T-helper 1 cell (primary cell): ENCODE measurements around the gene WBP2NL.
"Not testable (repeated sequence)": the region's sequence is repeated elsewhere in the genome, so short reads cannot be mapped to it uniquely, and the experiment has no call there.

Experiments used
- DNase-seq, 5 donors: peaks; one replicate each; pipeline ENCODE4 v3.0.0-alpha.2; 2012 to 2020

WBP2NL gene

DNA sequence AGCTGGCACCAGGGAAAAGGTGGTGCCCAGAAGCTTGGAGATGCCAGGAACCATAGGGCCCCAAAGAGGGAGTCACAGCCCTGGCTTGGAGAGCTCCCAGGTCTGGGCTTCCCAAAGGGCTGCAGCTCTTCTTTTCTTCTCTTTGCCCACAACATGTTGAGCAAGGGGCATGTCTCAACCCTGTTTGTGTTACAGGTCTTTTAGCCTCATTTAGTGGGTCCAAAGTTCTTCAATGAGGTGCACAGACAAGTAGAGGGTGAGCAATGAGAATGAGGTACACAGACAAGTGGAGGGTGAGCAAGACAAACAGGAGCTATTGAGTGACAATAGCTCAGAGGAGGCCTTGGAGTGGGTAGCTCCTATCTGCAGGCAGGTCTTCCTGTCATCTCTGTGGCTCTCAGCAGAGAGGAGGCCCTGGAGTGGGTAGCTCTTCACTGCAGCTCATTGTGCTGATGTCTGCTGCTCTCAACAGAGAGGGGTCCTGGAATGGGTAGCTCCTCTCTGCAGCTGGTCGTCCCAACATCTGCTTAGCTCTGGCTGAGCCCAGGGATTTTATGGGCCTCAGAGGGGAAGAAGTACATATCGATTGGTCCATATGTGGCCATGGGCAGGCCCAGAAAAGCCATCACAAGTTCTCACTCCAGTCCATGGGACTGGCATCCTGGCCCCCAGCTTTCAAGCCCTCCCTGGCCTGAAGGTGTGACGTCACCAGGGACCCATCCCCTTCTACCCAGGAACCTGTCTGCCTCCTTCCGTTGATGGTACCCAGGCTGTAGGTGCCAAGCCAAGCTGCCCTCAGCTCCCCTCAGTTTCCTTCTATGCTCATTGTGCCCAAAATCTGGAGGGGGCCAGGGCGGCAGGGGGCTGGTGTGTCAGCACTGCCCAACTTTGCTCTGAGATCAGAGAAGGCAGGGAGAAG, 34.9 kb downstream of the WBP2NL start:
- DNase-seq = no peak

DNA sequence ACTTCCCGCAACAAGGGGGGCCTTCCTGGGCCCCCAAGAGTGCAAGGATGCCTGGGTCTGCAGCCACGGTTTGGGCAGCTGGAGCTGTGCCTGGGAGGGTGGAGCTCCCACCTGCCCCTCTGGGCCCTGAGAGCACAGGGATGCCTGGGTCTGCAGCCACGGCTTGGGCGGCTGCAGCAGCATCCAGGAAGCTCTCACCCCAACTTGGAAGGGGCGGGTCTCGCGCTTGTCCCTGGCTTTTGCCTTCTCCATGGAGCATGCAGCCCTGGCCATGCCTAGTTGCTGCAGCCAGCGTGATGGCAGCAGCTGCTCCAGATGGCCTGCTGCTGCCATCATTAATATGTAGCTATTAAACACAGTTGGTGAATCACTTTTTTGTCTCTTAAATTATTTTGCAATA, 36.7 kb downstream of the WBP2NL start:
- DNase-seq = no peak

DNA sequence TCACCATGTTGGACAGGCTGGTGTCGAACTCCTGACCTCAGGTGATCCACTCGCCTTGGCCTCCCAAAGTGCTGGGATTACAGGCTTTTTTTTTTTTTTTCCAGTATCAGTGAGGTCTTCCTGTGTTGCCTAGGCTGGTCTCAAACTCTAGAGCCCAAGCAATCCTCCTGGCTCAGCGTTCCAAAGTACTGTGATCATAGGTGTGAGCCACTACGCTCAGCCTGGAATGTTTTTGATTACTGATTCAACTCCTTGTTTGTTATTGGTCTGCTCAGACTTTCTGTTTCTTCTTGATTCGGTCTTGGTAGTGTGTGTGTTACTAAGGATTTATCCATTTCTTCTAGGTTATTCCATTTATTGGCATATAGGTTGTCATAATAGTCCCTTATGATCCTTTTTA, 40.7 kb downstream of the WBP2NL start:
- DNase-seq = no peak

DNA sequence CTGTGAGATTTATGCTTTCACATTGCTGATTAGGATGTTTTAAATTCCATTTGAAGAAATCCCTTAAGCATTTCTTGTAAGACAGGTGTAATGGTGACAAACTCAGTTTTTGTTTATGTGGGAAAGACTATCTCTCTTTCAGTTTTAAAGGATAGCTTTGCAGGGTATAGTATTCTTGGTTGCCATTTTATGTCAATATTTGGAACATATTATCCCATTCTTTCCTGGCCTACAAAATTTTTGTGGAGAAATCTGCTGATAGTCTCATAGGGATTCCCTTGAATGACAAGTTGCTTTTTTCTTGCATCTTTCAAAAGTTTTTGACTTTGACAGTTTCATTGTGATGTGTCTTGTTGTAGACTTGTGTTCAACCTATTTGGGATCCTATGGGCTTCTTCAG, 43.2 kb downstream of the WBP2NL start:
- DNase-seq = no peak

DNA sequence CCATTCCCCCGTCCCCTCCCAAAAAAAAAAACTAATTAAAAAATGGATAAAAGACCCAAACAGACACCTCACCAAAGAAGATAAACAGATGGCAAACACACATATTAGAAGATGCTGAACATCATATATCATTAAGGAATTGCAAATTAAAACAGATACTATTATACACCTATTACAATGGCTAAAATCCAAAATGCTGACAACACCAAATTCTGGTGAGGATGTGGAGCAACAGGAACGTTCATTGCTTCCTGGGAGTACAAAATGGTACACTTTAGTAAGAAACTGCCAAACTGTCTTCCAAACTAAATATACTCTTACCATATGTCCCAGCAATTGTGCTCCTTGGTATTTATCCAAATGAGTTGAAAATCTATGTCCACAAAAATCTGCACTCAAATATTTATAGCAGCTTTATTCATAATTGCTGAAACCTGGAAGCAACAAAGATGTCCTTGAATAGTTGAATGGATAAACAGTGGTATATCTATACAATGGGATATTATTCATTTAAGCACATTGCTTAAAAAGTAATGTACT, 52.1 kb downstream of the WBP2NL start:
- DNase-seq = no peak

DNA sequence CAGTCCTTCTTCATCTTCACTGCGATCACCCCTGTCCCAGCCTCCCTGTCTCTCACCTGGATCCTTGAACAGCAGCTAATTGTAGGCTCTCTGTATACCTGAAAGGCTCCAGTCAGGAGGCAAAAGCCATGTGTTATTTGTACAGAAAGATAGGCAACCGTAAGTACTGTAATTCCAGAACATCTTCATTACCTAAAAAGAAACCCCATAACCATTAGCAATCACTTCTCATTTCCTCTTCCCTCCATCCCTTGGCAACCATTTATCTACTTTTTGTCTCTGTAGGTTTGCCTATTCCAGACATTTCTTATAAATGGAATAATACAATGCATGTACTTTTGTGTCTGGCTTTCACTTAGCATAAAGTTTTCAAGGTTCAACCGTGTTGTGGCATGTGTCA, 54.2 kb downstream of the WBP2NL start:
- DNase-seq = no peak

DNA sequence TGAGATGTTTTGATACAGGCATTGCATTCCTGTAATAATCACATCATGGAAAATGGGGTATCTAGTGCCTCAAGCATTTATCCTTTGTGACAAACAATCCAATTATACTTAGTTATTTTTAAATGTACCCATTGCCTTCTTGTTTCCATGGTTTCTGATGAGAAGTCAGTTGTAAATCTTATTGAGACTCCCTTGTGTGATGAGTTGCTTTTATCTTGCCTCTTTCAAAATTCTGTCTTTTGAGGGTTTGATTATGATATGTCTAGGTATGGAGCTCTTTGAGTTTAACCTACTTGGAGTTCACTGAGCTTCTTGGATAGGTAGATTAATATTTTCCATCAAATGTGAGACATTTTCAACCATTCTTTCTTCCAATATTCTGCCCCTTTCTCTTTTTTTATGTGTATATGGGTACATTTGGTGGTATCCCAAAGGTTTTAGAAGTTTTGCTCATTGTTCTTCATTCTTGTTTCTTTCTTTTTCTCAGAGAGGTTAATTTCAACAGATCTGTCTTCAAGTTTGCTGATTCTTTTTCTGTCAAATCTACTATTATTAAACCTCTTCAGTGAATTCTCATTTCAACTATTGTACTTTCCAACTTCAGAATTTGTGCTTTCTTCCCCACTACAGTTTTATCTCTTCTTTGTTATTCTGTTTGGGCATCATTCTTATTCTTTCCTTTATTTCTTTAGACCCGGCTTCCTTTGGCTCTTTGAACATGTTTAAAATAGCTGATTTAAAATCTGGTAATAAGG, 58.3 kb downstream of the WBP2NL start:
- DNase-seq = no peak

DNA sequence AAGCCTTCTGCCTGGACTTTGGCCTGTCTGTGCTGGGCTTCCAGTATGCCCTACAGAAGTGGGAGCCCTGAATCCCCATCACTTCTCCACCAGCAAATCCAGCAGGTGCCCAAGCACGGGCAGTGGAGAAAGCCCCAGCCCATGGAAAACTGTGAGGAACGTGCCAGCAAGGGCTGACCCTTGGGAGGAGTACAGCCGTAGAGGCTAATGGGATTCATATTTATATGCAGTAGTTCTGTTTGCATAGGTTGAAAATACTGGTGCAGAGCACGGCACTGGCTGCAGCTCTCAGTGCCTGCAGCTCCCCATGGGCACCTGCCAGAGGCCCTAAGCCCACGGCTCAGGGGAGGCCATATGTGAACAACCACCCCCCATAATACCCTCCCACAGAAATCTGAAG, 61.9 kb downstream of the WBP2NL start:
- DNase-seq = no peak

DNA sequence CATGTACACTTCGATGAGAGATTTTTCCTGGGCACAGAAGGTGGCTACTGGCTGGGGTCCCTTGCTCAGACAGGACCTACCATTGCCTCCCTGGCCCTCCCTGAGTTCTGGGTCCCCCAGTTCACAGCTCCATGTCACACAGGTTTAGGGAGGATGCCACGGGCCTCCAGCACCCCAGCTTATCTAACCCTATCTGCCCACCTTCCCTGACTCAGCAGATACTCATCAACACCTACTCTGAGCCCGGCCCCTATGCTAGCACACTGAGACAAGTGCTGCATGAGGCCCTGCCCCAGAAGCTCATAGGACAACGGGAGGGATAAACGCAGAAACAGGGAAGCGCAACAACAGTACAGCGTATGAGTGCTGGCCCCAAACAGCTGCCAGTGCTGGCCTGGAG, 62.5 kb downstream of the WBP2NL start:
- DNase-seq = no peak

DNA sequence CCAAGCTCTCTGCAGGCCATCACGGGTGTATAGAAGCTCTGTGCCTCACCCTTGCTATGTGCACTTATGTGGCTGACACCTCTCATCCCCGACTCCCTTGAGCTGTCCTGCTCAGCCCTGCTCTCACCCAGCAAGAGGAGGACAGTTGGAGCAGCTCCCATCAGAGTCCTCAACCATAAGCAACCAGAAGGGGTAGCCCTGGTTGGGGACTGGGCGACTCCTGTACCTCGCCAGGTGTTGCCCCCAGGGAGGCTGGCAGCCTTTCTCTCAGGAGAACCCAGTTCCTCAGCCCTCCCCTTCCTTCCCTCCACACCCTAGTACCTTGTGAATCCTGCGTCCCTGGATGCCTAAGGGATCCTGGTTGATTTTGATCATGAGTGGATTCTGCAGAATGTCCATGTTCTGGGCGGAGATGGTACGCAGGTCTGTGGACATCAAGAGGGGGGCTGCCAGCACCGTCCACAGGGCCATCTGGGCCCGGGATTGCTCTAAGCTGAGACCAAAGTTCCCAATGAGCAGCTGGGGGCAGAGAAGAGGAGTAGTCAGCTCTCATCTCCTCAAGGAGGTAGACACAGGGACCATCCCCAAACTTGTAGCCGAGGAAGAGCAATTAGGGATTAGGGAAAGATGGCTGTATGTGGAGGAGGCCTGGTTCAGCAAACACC, 64.0 kb downstream of the WBP2NL start:
- DNase-seq = no peak

DNA sequence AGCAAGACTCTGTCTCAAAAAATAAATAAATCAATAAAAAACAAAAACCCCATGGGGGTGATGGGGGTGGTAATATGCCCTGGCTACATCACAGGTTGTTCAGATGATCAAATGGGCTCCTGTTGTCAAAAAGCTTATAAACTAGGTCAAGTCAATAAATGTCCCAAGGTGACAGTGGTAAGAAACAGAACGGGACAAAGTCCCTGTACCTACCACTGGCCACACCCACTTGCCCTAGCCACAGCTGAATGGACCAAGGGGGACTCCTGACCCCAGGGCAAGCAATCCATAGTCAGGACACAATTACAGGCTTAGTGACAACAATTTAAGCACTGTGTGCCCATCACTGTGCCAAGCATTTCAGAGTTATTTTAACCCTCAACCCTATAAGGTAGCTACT, 66.0 kb downstream of the WBP2NL start:
- no peak for DNase-seq

DNA sequence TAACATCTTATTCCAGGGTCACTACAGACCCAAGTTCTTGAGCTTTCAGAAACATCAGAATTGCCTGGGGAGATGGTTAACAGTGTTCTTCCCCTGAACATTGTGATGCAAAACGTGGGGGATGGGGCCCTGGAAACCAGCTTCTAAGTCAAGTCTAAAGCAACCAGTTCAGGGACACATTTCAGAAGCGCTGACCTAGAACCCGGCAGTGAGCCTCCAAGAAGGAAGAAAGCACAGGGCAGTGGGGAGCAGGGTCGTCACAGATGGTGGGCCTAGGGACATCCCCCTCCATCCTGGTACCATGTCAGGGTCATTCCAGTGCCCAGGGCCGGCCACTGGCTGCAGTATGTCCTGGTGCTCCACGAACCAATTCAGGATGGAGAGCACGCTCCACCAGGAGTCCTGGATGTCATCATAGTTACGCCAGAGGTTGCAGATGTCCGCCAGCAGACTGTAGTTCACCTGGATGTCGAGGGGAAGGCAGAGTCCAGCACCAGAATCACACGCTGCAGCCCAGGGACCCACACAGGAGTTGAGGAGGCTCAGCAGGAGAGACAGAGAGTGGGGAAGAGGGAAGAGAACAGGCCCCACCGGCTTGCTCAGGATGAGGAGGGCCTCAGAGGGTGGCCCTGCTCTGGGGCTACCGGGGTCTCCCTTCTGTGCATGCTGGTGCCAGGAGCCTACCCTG, 67.0 kb downstream of the WBP2NL start:
- no peak for DNase-seq

DNA sequence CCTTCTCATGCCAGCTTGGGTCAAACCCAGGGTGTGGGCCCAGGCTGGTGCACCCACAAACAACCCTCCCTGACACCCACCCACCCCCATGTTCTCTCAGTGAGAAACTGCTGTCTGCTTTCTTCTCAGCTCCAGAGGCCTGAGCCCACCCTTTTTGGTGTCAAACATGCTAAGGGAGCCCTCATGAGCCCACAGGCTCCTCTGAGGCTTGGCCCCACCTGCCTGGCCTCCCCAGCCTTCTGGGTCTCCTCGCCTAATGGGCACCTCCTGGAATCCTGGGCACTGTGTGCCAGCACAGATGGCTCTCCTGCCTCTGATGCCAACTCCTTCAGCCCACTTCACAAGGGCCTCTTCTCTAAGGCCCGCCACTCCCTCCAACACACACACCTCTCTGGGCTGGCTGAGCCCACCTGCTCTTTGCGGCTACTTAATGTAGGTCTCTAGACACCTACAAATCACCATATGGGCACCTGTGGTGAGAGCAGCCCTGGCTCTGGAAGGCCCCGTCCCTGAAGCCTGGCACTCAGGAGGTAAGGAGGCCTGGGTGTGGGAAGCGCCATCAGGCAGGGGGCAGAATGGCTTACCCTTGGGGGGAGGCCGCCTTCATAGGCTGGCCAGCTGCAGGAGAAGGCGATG, 67.7 kb downstream of the WBP2NL start:
- DNase-seq = no peak

DNA sequence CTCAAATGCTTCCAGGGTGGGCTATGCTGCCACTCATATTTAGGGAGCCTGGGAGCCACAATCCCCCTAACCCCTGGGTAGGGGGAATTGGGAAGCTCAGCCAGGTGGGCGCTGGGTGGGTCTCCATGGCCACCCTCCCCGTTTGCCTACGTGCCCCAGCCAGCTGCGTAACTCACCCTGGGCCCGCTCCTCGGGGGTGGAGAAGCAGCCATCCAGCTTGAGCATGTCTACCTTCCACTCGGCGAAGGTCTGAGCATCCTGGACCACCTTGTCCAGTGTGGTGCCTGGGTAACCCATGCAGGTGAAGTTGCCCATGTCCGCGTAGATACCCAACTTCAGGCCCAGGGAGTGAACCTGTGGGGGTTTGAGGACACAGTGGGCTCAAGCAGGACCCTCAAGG, 68.3 kb downstream of the WBP2NL start:
- DNase-seq = no peak

DNA sequence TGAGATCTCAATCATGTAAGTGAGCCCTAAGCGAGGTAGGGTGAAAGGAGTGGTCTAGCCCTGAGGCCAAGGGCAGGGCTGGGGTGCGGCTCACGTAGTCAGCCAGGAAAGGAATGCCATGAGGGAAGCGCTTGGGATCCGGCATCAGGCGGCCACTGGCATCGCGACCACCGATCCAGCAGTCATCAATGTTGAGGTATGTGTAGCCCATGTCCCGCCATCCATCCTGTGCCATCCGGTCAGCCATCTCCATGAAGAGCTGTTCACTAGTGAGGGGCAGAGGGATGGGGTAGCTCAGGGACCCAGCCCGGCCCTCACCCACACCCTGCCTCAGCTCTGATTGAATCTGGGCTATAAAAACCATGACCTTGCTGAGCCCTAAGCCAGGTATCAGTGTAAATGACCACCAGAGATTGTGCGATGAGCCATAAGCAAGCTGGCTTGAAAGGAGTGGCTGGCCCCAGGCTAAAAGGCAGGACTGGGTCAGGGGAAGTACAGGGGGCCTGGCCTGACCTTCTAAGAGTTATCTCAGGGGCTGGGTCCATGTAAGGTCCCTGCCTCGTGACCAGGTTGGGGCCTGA, 69.2 kb downstream of the WBP2NL start:
- DNase-seq = no peak

DNA sequence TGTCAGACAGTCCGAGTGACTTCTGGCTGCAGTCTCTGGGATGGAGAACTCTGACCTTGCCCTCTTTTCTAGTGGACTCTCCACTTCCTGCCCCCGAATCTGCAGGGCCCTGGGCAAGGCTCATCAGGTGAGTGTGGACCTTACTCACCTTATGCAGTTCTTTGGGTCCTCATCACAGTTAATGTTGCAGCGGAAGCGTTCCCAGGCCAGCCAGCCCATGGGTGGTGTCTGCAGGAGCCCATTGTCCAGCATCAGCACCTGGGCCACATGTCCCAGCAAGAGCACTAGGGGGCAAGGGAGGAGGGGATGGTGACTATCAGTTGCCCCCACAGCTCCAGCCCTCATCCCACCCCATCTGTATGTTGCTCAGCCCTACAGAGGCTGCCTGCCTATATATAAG, 69.7 kb downstream of the WBP2NL start:
- no peak for DNase-seq

DNA sequence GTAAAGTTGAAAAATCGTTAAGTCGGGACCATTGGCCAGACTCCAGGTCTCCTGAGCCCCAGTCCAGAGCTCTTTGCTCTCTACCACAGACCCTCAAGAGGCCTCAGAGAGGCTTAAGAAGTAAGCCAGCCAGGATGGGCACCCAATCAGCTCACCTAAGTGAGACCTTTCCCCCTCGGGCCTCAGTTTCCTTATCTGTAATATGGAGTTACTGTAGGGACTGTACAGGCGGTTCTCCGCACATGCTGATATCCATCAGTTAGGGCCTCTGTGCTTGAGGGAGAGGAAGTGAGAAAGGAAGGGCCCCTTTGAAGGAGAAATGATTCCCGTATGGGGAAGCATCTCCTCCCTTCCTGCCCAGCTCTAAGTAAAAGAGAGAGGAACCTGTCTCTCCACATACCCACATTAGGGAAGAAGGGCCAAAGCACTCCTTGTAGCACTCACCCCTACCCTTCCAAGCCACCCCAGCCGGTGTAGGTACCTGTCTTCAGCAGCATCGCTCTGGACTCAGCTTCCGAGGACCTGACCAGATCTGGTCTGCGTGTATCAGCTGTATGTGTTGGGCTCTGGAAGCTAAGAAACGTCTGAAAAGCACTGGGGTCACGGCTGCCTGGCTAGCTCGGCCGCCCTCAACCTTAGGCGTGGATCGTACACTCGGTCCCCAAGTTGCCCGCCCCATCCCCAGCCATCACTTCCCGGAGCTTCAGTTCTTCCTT, 71.4 kb downstream of the WBP2NL start:
- no peak for DNase-seq

DNA sequence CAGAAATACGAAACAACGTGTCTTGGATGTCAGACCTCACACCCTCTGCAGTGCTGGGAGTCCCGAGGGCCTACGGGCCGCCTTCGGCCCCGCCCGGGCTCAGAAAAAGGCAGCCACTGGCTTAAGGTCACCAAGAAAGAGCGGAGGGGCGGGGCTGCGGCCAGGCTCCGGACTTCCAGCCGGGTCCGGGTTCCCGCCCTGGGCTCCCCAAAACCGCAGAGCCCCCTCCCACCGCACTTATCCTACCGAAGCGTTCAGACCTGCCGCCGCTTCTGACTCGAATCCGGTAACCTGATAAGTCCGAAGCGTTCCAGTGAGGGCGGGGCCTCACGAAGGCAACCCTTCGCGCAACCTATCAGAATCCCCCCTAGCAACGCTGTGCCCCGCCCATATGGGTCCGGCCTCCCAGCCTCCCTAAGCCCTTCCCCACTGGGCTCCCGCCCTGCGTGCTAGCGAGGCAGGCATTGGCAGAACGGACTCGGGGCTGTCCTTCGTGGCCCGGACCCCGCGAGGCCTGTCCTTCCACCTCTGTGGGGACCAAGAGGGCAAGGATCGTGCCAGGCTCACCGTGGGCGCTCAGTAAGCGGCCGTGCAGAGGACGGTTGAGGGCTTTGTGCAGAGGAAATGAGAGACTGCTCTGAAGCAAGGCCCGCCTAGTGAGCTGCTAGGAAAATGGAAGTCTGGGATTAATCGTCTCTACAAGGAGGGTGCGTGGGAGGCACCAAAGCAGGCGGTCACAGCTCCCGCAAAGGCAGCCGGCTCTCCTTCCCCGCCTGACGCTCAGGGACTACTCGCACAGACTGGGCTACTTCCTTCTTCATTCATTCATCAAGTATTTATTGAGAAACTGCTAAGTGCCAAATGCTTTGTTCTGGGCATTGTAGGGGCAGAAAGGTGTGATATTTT, 72.2 kb downstream of the WBP2NL start, which contains the start of gene NAGA:
Gene NAGA (minus strand): TSS at position 296 of the 906 bp plus-strand sequence. CDS start 515 bp downstream, outside the sequence.
- peak; percentile 84 to 96 (median 90) for DNase-seq

DNA sequence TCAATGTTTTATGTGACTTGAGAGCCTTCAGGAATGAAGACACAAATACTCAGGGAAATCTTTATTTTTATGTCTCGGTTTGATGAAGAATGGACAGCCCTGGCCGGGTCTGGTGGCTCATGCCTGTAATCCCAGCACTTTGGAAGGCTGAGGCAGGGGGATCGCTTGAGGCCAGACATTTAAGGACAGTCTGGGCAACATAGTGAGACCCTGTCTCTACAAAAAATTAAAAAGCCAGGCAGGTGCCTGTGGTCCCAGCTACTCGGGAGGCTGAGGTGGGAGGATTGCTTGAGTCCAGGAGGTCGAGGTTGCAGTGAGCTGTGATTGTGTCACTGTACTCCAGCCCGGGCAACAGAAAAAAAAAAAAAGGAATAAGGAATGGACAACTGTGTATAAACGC, 72.9 kb downstream of the WBP2NL start:
- DNase-seq = not testable (repeated sequence)
